GM12892 (cell line): Measurements from ENCODE around the gene KRTAP2-4.
"Not testable (repeated sequence)": the region's sequence is repeated elsewhere in the genome, so short reads cannot be mapped to it uniquely, and the experiment has no call there.

Experiments used
- DNase-seq: peaks from one replicate; pipeline ENCODE4 v3.0.0; 2011; ENCODE audit not compliant: insufficient read length
- FAIRE-seq: peaks from 2 replicates; lab custom pipeline; 2011; peaks lifted over from hg19 to GRCh38; lab: Jason Lieb, UNC
- POLR2A ChIP-seq: IDR thresholded peaks from 2 replicates; pipeline ENCODE4 v1.6.1; 2011; ENCODE audit warnings: low read depth, low read length, control low read depth
- POLR2AphosphoS5 ChIP-seq: IDR thresholded peaks from 2 replicates; pipeline ENCODE4 v1.6.1; 2011; ENCODE audit warnings: low read depth, low read length, control low read depth
- TAF1 ChIP-seq: IDR thresholded peaks from 2 replicates; pipeline ENCODE4 v1.6.1; 2011; ENCODE audit warnings: low read depth, mild to moderate bottlenecking, control low read depth, low read length, borderline replicate concordance

KRTAP2-4 gene

DNA sequence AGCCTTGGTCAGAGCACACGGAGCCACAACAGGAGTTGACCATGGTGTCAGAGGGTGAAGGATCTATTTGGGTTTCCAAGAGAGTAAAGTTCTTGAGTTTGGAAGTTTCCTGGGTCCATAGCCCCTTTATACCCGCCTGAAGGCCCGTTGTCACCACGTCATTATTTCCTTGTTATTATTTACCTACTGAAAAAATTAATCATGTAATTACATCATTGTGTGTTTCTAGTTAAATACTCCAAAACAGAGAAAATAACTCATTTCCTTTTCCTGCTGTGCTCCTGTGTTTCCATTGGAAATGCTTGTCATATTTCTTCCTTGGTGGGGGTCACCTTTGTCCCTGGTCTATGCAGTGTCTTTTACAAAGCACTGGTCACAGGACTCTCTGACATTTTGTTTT is 32.4 kb upstream of the KRTAP2-4 start, which contains the start of gene KRTAP4-8:
Gene KRTAP4-8, minus strand, starts transcription at position 101 of the 400 bp plus-strand sequence. Its CDS starts 58 bp downstream, at position 43.
- DNase-seq, result no peak
- TF ChIP-seq TAF1 (no peak), POLR2AphosphoS5 (no peak), POLR2A (no peak)
- no peak for FAIRE-seq

DNA sequence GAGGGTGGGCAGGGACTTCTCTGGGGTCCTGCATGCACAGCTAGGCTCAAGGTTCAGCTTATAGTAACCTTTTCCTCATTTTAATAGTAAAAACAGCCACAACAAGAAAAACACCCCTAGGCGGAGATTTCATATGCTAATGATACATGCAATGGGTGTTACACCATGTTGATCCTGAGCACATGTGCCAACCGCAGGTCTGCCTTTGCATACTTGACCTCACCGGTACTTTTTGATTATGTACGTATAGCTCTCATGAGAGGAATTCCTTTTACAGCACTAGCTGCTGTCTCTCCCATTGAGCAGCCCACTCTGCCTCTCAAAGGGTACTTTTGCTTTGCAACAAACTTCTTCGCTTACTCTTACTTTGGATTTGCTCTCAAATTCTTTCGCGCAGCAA is 30.4 kb upstream of the KRTAP2-4 start:
- DNase-seq, result no peak
- no peak for FAIRE-seq

DNA sequence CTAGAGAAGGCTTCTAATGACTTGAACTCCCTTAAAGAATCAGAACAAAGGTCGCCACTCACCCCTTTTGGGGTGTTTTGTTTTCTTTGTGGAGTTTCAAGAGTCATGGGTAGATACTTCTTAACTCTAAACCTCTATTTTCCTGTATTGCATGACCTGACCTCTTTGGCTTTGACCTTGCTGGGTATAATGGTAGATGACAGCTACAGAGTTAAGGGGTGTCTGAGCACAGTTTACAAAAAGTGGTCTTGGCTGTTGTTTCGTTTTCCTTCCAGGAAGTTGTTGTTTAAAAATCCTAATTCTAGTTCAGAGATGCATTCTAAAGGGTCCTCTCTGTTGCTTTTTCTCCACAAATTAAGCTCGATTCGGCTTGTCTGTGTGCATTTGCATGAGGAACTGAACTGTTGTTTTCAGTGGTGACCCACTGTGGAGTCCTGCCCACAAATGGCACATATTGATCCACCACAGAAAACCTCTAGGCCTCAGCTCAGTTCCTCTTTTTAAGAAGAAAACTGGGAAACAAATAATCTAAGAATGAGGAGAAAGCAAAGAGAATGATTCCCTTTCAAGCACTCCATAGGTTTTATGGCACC is 23.2 kb upstream of the KRTAP2-4 start:
- not testable (repeated sequence) for FAIRE-seq, DNase-seq

More for the DNA sequence above, 30.4 kb upstream of the KRTAP2-4 start:
- TF ChIP-seq TAF1, result no peak
- TF ChIP-seq POLR2AphosphoS5, result no peak
- no peak for TF ChIP-seq POLR2A

DNA sequence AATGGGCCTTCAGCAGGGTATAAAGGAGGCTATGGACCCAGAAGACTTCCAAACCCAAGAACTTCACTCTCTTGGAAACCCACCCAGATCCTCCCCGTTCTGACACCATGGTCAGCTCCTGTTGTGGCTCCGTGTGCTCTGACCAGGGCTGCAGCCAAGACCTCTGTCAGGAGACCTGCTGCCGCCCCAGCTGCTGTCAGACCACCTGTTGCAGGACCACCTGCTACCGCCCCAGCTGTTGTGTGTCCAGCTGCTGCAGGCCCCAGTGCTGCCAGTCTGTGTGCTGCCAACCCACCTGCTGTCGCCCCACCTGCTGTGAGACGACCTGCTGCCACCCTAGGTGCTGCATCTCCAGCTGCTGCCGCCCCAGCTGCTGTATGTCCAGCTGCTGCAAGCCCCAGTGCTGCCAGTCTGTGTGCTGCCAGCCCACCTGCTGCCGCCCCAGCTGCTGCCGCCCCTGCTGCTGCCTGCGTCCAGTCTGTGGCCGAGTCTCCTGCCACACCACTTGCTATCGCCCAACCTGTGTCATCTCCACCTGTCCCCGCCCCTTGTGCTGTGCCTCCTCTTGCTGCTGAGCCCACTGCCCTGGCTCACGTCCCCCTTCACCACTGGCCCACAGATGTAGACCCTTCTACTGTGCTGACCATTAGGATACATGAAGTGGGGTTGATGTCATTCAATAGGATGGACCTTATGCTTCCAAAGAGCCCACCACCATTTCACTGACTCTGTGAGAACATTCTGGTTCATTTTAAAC is 18.6 kb upstream of the KRTAP2-4 start, which contains the start of gene KRTAP4-7:
Gene KRTAP4-7, plus strand, starts transcription at position 51 of the 757 bp plus-strand sequence. Its CDS starts 57 bp downstream, at position 108.
- FAIRE-seq, DNase-seq: not testable (repeated sequence)

DNA sequence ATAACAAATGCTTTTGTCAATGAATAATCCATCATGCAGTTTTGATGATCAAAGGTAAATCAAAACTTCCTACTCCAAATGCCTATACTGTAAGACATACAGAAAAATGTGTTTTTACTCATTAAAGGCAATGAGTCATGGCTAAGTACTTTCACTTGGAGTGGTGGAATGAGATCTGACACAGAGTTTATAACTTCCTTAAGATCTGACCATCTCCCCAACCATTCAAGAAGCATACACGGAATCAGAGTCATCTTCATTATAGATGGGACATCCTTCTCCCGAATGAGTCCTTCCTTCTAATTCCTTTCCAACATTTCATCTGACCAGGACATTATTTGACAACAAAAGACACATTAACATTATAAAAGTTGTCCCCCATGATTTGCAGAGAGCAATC is 17.7 kb upstream of the KRTAP2-4 start:
- not testable (repeated sequence) for FAIRE-seq, DNase-seq

DNA sequence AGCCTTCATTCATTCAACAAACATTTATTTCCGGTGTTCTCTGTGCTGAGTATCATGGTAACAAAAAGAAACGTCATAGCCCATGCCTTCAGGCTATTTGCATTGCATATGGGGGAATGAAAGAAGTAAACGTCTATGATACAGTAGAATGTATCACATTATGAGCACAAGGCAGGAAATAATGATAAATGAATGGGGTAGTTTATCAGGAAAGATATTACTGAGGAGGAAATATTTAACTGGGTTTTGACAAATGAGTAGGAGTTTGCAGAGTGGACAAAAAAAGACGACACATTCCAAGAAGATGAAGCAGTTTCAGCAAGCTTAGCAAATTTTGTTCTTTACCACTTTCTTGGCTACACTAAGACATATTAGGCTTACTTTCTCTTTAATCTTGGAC is 16.9 kb upstream of the KRTAP2-4 start:
- FAIRE-seq (no peak), DNase-seq (no peak)
- TF ChIP-seq POLR2AphosphoS5 (no peak), TAF1 (no peak), POLR2A (no peak)

DNA sequence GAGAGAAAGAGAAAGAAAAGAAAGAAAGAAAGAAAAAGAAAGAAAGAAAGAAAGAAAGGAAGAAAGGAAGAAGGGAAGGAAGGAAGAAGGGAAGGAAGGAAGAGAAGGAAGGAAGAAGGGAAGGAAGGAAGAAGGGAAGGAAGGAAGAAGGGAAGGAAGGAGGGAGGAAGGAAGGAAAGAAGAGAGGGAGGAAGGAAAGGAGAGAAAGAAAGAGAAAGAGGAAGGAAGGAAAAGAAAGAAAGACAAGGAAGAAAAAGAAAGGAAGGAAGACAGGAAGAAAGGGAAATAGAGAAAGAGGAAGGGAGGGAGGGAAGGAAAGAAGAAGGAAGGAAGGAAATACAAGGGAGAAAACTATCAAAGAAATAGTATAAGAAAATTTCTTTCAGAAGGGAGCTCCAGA is 11.1 kb upstream of the KRTAP2-4 start:
- DNase-seq (no peak), FAIRE-seq (no peak)
- no peak for TF ChIP-seq TAF1
- no peak for TF ChIP-seq POLR2A
- no peak for TF ChIP-seq POLR2AphosphoS5

DNA sequence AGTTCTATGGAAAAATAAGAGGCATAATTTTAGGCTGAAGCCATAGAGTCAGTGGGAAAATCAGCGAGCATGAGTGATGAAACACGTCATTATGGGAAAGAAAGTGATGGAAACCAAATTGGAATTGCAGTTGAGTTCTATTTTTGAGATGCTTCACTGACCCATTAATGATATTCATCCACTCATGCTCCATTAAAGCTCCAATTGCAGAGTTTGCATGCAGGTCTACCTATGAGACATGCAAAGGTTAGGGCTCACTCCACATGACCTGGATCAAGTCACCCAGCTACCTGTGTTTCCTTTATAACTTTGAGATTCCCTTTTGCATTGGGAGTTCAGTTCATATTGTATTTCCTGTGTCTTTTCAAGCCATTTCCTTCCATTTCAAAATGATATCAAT is 8.0 kb upstream of the KRTAP2-4 start:
- no peak for FAIRE-seq
- TF ChIP-seq POLR2A (no peak), TAF1 (no peak), POLR2AphosphoS5 (no peak)

DNA sequence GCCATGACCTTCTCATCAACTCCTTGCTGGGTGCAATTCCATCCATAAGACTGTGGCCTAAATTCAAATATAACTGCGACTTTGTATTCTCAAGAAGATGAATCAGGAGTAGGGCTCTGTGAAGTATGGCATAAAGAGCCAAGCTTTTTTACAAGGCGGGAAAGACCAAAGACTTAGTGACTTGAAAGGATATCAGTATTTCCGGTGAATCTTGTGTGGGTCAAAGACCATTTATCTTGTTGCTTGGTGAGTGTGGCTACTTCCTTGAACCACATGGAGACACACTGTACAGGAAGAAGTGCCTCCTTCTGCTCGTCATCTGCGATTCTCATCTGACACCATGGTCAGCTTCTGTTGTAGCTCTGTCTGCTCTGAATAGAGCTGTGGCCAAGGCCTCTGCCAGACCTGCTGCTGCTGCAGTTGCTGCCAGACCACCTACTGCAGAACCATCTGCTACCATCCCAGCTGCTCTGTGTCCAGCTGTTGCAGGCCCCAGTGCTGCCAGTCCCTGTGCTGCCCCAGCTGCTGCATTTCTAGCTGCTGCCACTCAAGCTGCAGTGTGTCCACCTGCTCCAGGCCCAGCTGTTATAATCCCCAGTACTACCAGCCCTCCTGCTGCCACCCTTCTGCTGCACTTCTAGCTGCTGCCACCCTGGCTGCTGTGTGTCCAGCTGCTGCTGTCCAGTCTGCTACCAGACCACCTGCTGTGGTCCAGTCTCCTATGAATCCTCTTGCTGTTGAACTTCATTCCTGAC is 6.1 kb upstream of the KRTAP2-4 start:
- FAIRE-seq (no peak), DNase-seq (no peak)
- TF ChIP-seq POLR2A, result no peak
- TF ChIP-seq POLR2AphosphoS5, result no peak
- TF ChIP-seq TAF1, result no peak

More for the DNA sequence above, 8.0 kb upstream of the KRTAP2-4 start:
- DNase-seq, result no peak

DNA sequence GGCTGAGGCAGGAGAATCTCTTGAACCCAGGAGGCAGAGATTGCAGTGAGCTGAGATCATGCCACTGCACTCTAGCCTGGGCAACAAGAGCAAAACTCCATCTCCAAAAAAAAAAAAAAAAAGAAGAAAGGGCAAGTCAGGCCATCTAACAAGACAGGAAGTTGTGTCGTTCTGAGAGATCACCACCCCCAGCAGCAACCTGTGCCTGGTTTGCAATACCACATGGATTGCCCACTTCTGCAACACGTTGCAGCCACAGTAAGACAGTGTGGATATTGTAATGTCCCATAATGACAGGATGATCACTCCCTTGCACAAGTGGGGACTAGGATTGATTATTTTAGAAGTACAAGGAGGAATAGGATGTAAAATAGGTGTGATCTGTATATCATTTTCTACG is 3.4 kb upstream of the KRTAP2-4 start:
- TF ChIP-seq POLR2A (no peak), POLR2AphosphoS5 (no peak), TAF1 (no peak)
- DNase-seq (no peak), FAIRE-seq (no peak)

DNA sequence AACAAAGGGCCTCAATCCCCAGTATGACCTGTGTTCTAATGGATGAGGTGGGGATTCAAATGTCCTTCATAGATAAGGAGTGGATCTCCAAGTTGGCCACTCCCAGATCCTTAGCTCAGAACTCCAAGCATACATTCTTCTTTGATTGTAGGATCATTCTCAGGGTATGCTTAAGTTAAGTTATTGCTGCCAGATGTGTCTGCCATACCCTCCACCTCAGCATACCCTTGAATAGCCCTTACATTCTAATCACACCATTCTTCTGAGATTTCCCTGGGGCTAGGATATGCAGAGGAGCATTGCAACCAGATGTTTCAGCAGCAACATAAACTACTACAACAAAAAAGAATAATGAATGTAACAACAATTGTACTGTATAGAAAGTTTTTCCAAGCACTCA is 1.6 kb upstream of the KRTAP2-4 start:
- DNase-seq, result no peak
- FAIRE-seq, result no peak
- TF ChIP-seq POLR2A (no peak), TAF1 (no peak), POLR2AphosphoS5 (no peak)

DNA sequence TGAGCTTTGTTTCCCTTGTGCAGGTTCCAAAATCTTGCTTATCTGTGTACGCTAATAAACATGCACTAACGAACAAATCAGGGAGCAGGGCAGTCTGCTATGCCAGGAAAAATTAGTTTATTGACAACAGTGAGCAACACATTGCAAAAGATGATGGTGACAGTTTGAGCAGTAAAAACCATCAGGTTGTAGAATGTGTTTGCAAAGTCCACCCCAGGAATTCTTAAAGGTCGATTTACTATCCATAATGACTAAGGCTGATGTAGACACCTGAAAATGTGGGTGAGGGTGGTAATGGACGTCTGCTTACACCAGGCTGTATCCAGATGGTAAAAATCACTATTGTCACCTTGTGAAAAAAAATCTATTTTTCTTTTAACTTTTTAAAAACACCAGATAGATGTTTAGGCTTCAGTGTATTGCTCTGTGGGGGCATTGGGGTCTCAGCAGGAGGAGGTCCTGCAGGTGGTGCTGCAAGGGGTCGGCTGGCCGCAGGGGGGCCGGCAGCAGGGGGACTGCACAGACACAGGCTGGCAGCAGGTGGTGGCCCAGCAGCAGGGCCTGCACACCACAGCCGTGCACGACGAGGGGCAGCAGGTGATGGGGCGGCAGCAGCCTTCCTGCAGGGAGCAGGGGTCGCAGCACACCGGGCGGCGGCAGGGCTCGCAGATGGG is 526 bp downstream of the KRTAP2-4 start:
- DNase-seq, FAIRE-seq: not testable (repeated sequence)
